ENCODE measurements around the gene ABAT.

GRCh38 chr16:8627456-8627855, 47.0 kb upstream of the ABAT start:
- TF ChIP-seq CTCF (IDR thresholded peaks at IDR 0.05; ENCODE audit: insufficient read depth, low read depth, low read length) (no peak), EZH2 (IDR thresholded peaks at IDR 0.05; ENCODE audit: insufficient read depth, low read length) (no peak)
